ENCODE measurements around the gene FBRS.
"Not testable (repeated sequence)": the region's sequence is repeated elsewhere in the genome, so short reads cannot be mapped to it uniquely, and the experiment has no call there.

Gene FBRS

DNA sequence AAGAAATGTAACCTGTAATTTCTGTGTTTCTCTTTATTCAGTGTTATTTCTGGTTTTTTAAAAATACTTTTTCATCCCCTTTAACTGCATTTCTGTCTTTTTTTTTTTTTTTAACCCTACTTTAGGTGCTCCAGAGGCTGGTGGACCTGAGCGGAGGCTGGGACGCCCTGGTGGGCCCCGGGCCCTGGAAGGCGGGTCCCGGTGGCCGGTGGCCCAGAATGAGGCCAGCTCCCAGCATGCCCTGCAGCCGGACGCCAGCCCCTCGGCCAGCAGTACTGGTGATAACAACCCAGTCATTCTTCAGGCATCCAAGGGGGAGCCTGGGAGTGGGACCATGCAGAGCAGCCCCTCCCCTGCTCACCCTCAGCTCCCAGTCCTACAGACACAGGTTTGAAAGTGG, 42.3 kb downstream of the FBRS start:
- DNase-seq, result no peak

DNA sequence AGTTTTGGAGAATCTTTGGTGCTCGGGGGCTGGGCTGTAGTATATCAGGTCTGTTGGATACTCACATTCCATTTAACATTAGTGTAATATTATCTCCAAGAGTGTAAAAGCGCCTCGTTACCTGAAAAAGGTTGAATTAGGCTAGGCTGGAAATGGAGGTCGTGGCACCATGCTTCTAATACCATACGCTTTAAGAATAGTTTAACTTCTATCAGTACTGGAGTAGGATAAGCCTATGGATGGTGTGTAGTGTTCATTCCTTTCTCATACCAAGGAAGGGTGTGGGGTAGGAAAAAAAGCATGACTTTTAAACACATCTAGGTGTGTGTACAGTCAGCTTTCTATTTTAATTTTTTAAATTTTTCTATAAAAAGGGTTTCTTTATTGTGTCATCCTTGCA, 42.7 kb downstream of the FBRS start:
- DNase-seq, result no peak

DNA sequence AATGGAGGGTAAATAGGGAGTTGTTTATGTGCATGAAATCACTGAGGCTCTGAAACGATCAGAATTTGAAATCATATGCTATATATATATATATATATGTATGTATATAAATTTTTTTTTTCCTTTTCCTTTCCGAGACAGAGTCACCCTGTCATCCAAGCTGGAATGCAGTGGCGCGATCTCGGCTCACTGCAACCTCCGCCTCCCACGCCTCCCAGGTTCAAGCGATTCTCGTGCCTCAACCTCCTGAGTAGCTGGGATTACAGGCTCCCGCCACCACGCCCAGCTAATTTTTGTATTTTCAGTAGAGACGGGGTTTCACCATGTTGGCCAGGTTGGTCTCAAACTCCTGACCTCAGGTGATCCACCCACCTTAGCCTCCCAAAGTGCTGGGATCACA, 44.8 kb downstream of the FBRS start:
- DNase-seq, result not testable (repeated sequence)

DNA sequence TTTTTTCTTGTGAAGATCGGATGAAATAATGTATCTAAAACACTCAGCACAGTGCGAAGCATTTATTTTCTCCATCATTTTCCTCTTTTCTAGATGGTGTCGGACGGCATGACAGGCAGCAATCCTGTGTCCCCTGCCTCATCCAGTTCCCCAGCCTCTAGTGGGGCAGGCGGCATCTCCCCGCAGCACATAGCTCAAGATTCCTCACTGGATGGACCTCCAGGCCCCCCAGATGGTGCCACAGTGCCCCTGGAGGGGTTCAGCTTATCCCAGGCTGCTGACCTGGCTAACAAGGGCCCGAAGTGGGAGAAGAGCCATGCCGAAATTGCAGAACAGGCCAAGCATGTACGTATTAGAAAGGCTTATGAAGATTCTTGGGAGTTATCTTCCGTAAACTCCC, 45.7 kb downstream of the FBRS start:
- DNase-seq, result no peak

DNA sequence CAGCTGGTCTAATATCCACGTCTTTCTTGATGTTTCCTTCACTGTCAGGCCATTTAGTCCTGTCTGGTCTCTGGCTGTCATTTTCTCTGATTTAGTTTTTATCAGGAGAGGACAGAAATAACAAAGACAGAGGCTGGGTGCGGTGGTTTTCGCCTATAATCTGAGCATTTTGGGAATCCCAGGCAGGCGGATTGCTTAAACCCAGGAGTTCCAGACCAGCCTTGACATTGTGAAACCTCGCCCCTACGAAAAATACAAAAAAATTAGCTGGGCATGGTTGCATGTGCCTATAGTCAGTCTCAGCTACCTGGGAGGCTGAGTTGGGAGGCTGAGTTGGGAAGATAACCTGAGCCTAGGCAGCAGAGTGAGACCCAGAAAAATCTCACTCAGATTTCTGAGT, 47.8 kb downstream of the FBRS start:
- DNase-seq, result no peak

DNA sequence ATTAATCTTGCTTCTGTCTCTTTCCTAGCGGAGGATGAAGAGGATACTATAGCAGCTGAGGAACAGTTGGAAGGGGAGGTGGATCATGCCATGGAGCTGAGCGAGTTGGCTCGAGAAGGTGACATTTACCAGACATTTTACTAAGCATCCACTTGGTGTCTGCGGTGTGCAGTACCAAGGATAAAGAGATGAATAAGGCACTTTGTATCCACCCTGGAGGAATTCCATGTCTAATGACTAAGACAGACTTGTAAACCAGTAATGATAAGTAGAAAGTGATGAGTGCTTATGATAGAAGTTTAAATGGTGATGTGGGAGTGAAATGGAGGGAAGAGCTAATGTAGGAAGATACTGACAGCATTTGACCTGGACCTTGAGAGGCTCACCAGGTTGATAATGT, 52.7 kb downstream of the FBRS start:
- no peak for DNase-seq

DNA sequence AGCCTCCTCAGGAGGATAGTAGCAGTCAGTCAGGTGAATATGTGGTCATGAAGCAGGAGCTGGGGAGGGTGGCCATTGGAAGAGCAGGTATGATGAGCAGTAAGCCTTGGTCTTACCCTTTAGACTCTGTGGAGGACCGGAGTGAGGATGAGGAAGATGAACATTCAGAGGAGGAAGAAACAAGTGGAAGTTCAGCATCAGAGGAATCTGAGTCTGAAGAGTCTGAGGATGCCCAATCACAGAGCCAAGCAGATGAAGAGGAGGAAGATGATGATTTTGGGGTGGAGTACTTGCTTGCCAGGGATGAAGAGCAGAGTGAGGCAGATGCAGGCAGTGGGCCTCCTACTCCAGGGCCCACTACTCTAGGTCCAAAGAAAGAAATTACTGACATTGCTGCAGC, 53.5 kb downstream of the FBRS start:
- DNase-seq, result no peak

DNA sequence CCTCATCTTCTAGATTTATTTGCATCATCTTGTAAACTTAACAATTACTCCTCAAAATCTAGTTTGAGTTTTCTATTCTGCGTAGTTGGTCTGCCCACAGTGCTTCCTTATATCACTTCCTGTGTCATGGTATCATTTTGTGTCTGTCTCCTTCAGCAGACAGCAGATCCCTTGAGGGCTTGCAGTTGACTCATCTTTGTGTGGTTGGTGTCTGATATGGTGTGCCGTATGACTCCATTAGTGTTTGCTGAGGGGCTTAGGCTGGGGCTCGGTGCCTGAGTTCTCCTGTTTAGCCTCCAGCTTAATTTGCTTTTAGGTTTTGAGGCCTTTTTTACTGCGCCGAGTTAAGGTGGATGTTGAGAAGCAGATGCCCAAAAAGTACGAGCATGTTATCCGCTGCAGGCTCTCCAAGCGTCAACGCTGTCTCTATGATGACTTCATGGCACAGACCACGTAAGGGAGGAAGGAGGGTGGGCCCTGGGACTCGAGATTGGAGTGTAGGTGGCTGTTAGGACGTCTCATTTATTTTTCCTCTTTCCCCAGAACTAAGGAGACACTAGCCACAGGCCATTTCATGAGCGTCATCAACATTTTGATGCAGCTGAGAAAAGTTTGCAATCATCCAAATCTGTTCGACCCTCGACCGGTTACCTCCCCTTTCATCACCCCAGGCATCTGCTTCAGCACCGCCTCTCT, 57.7 kb downstream of the FBRS start:
- DNase-seq, result peak; percentile 61 to 65

DNA sequence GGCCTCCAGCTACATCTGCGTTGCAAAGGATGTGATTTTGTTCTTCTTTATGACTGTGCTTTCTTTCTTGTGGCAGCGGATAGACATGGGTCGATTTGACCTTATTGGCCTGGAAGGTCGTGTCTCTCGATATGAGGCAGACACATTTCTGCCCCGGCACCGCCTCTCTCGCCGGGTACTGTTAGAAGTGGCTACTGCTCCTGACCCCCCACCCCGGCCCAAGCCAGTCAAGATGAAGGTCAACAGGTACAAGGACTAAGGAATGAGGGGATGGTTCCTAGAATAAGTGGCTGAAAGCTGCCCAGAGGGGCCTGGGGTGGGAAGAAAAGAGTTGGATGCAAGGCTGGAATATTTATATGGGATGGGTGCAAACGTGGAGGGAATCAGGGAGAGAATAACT, 61.9 kb downstream of the FBRS start:
- no peak for DNase-seq

Data from CD4-positive, alpha-beta T cell treated with Interleukin-4 for 1 hour (primary cell).